Measurements from ENCODE around the gene FOXP1.

The FOXP1 gene

GRCh38 chr3:71156062-71156665 lies 427.4 kb downstream of the FOXP1 start:
- no peak for DNase-seq

DNA sequence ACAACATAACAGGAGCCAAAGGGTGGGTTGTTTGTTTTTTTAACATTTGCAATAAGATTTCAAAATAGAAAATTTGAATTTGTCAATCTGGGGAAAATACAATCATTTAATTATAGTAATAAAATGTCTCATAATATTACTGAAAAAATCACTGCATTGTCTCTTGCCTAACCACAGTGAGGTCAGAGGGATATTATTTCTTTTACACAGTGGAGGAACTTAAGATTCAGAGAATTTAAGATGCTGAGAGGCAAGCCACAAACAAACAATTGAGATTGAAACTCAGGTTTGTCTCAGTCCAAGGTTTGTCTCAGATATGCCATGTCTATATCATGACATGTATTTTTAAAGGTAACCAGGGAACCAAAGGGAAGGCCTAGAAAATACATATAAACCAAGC lies 428.7 kb downstream of the FOXP1 start:
- DNase-seq, result no peak

DNA sequence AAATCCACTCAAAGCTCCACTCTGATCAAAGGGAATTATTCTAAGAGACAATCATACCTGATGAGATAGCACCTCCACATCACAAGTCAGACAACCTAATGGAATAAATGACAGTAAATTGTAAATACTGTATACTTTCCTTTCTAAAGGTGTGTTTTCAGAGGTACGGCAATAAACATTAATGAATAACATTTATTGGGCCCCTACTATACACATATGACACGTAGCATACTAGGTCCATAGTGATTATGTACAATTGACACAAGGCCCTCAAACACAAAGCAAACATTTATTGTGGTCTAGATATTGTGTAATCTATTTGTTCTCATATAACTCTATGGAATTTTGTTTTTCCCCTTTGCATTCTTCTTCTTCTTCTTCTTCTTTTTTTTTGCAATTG lies 429.8 kb downstream of the FOXP1 start:
- DNase-seq, result no peak

- no peak for DNase-seq
These were observed 430.6 kb downstream of the FOXP1 start for GRCh38 chr3:71152892-71153265.

DNA sequence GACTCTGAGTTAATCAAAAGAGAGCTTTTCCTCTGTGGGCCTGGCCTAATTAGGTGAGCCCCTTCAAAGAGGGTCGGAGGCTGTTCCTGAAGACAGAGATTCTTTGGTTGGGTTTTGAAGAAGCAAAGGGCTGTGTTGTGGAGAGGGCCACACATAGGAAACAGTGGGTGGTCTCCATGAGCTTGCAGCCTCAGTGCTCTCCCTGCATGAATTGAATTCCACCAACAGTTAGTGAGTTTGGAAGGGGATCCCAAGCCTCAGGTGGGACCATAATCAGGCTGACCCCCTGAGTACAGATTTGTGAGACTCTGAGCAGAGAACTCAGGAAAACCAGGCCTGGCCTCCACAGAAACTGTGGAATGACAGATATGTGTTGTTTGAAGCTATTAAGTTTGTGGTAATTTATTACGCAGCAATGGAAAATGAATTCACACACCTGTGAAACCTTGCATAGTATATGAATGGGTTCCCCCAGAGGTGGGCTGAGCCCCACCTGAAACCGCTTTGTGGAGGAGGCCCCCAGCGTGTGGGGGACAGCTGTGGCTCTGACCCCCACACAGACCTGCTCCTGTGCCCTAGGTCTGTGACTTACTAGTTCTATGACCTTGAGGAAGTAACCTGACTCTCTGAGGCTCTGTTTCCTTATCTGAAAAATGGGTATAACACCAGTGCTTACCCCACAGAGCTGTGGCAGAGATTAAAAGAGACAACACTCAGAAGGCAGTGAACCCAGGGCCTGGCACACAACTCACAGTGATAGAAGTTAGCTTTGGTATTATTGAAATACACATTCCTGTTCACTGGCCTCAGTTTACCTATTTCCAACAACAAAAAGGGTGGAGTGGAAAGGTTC lies 431.3 kb downstream of the FOXP1 start:
- DNase-seq, result no peak

GRCh38 chr3:71149959-71150954 lies 433.3 kb downstream of the FOXP1 start:
- no peak for DNase-seq

DNA sequence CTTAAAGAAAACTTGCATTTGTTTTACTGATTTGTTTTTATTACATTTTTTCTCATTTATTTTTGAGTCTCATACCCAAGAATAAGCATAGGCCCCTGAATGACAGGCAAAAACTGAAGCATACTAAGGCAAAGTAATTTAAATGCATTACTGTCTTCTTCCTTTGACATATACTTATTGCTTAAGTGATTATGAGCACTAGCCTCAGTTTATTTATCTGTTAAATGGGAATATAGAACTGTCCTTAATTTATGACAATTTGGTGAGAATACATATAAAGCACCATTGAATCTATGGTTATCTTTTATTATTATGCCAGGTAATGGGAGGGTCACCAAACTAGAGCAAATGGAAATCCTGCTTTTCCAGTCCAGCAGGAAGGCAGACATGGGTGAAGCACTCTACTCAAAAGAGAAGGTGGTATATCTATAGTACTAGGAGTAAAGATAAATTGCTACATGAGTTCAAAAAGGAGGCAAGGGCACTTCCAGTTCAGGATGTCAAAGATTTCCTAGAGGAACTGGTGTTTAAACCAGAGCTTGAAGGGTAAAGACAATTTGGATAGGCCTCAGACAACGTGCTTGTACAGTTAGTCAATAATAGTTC lies 435.0 kb downstream of the FOXP1 start:
- no peak for DNase-seq

- no peak for DNase-seq
These were observed 436.9 kb downstream of the FOXP1 start for GRCh38 chr3:71146673-71147072.

DNA sequence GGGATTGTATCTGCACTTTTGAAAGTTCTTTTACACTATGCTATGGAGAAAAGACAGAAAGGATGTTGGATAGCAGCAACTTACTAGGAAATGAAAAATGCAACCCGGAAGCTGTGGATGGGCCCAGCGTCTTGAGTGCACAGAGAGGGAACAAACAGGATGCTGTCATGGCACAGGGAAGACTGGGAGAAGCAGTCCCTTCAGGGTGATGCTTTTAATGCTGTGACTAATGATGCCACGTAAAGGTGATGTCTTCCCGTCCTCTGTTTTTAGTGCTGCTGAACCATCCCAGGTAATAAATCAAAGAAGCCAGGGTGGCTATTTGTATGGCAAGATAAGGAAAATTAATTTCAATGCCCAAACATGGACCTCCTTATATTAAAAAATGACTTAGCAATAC lies 437.6 kb downstream of the FOXP1 start:
- DNase-seq, result no peak

GRCh38 chr3:71144525-71145253 lies 438.8 kb downstream of the FOXP1 start:
- DNase-seq, result no peak

GRCh38 chr3:71143493-71143892 lies 440.0 kb downstream of the FOXP1 start:
- no peak for DNase-seq

- no peak for DNase-seq
These were observed 440.9 kb downstream of the FOXP1 start for GRCh38 chr3:71142441-71143161.

GRCh38 chr3:71140477-71140876 lies 443.1 kb downstream of the FOXP1 start:
- no peak for DNase-seq

DNA sequence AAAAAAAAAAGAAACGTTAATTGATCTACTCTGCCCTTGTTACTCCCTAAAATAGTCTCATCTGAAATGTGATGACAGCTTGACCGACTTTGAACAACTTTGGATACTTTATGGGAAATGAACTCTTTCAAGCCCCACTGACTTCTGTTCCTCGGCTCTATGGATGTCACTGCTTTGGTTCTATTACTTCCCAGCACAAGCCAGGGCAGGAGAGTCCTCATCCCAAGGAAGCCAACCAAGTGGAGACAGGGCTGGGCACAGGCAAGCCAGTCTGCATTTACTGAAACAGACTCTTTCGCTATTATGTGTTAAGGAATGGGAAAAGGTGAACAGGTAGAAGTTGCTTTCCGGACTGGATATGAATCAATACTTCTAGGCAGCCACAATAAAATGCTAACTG lies 444.0 kb downstream of the FOXP1 start:
- DNase-seq, result no peak

GRCh38 chr3:71138410-71138809 lies 445.1 kb downstream of the FOXP1 start:
- DNase-seq, result no peak

DNA sequence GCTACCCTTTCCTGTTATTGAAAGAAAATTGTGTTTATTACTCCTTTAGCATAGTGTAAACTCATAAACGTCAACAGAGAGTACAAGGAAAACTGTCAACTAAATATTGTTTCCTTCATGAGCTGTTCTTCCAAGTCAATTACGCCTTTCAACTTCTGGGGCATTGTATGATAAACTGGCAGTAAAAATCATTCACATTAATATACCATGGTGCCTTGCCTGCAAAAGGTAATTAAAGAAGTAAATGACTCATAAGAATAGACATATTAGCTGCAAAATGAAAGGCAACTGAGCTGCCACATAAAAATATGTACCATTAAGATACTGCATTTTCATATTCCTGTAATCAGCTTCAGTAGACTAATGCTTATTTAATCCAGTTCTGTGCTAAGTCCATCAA lies 447.3 kb downstream of the FOXP1 start:
- DNase-seq, result no peak

DNA sequence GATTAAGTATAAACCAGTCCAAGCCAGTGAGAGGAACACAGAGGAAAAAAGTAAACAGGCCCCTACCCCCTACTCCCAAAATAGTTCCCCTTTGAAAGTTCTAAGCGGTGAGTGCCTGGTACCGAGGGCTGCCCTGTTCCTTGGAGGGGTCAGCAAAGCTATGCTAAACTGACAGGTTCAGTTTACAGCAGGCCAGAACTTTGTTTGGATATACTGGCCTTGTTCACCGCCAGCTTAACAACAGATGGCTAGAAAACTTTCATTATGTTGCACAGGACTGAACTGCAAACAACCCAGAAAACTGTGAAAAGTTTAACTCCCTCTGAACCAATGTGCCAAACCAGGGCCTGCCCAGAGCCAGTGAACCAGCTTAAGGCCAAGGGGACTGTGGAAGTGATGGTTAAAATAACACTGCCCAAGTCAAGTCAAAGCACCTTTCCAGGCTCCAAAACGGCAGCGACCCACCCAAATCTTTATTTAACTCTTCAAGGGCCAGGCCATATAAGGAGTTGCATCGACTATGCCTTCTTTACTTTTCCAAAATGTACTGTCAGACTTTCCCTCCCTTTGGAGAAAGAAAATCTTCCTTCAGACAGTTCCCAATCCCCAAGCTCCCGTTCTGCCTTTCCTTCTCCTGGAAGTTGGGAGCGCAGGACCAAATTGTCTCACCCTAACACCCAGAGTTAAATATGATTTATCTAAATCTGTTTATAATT lies 448.0 kb downstream of the FOXP1 start:
- DNase-seq, result no peak

DNA sequence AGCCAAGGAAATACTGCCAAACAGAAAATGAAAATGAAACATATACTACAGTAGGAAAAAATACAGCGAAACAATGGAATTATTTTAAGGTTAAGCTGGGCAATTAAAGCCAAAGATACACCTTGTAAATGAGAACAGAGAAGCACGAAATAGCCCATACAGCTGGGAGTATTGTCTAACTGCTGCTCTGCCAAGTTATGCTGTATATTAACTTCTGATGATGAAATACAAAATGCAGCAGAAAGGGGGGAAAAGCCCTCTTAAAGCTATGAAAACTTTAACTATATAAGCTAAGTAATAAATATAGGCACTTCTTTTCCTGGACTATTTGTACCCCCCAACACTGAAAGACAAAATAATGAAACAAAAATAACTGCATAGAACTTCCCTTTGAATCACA lies 449.0 kb downstream of the FOXP1 start:
- DNase-seq, result no peak

DNA sequence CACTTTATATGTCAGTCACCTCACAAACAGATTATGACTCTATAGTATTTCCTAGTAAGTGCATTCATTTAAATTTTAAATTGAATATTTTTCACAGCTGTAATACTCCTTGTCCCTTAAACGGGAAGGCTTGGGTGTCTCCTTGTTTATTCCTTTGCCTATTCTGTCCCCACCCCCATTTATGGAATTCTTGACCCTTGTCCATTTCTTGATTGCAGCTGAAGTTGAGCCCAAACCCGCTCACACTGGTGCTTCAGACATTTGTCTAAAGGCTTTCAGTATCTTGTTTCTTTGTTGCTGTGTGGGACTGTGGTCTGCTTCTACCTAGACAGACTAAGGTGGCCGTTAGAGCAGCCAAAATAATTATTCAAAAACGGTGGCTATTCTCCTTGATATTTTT lies 449.7 kb downstream of the FOXP1 start:
- no peak for DNase-seq

GRCh38 chr3:71132995-71133730 lies 450.4 kb downstream of the FOXP1 start:
- DNase-seq, result no peak

All from stimulated activated CD4-positive, alpha-beta T cell treated with anti-CD3 and anti-CD28 coated beads, Interleukin-2, amount 100 ng/mL, for 24 hours (primary cell).